Tibial nerve (tissue), 4 donors: ENCODE data around the gene ADAM33. TPM values are rescaled to one million over a fixed set of nuclear protein-coding genes. Genes with fewer than 3 reads are reported as not detected.

ENCODE experiments used
- DNase-seq, 2 donors: peaks; one replicate each; pipeline ENCODE4 v3.0.0-alpha.2; 2019; ENCODE audit warnings: low spot score in 2 of 2
- H3K27ac ChIP-seq, 4 donors: fragments of 200-600 bp; sonication (generic) in 3 of 4; one replicate each; pipeline ENCODE4 v1.5.1; 2017 to 2019; ENCODE audit warnings: mild to moderate bottlenecking in 1 of 4
- H3K27me3 ChIP-seq, 2 donors: fragments of 200-600 bp; sonication (generic) in 1 of 2; one replicate each; pipeline versions ENCODE4 v1.5.1 to v1.6.0; 2017 to 2019
- H3K36me3 ChIP-seq, 3 donors: fragments of 200-600 bp; sonication (generic); one replicate each; pipeline ENCODE4 v1.5.1; 2018 to 2019
- H3K4me1 ChIP-seq, 4 donors: fragments of 200-600 bp; sonication (generic) in 3 of 4; one replicate each; pipeline ENCODE4 v1.5.1; 2017 to 2019
- H3K4me3 ChIP-seq, 4 donors: fragments of 200-600 bp; sonication (generic) in 3 of 4; one replicate each; pipeline ENCODE4 v1.5.1; 2017 to 2019; ENCODE audit warnings: mild to moderate bottlenecking in 1 of 4, moderate library complexity in 1 of 4
- H3K9me3 ChIP-seq, 4 donors: fragments of 200-600 bp; sonication (generic) in 3 of 4; one replicate each; pipeline ENCODE4 v1.5.1; 2017 to 2019
- EP300 ChIP-seq, 2 donors: sonication (generic); formaldehyde crosslinking; IDR thresholded peaks; one replicate each; pipeline ENCODE4 v1.6.1; 2017; ENCODE audit warnings: antibody characterized with exemption in 2 of 2, mild to moderate bottlenecking in 1 of 2
- POLR2A ChIP-seq, 2 donors: fragments of 450-650 bp; IDR thresholded peaks; one replicate each; pipeline ENCODE4 v1.6.1; 2017; ENCODE audit warnings: antibody characterized with exemption in 2 of 2, mild to moderate bottlenecking in 2 of 2, moderate library complexity in 2 of 2
- WGBS, 2 donors: methylation state at CpG; one replicate each; pipeline ENCODE4 v1.1.5; 2018; 5-methylcytosine and 5-hydroxymethylcytosine counted together
- total RNA-seq, 4 donors: library from RNA; depleted of rRNA; stranded (reverse); fragments of >200 nt; gene quantifications; one replicate each; pipeline ENCODE4 v1.1.0, GENCODE V29; 2016
- TF ChIP-seq, protein P1 (sequence below), 5 experiments: fragments of 200-600 bp in 3 of 5; fragments of 450-650 bp in 2 of 5; sonication (generic) in 3 of 5; IDR thresholded peaks; one replicate each; pipeline ENCODE4 v1.5.1; 2016 to 2019; ENCODE audit warnings: antibody characterized with exemption in 5 of 5, mild to moderate bottlenecking in 3 of 5, moderate library complexity in 2 of 5

Gene ADAM33
- total RNA-seq, 4 donors from 2014 or later = 162 to 385 (median 274) TPM

DNA sequence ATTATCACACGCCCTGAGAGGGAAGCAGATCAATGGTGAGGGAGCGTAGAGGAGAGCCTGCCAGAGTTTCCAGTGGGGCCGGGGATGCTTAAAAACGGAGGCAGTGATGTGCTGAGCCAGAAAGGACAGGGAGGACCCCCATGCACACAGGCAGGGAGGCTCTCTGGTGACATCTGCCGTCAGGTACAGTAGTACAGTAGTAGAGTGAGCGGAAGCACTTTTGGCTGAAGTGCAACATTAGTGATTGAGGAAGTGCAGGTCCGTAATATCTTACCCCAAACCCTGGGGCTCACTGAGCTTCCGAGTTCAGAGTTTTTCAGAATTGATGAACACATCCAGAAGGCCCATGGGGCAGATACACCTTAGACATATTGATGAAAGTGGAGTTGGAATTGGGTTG, 60.7 kb downstream of the ADAM33 start:
- H3K9me3 ChIP-seq = no peaks in the 10 kb centered on the region
- no peak overlapping the region for H3K4me3 ChIP-seq
- no peak for DNase-seq
- no peaks in the 10 kb centered on the region for H3K4me1 ChIP-seq
- H3K27ac ChIP-seq = no peak overlapping the region
- TF ChIP-seq POLR2A (IDR thresholded peaks at IDR 0.05) = no peak
- TF ChIP-seq EP300 (IDR thresholded peaks at IDR 0.05) = no peak
- TF ChIP-seq, protein P1, sequence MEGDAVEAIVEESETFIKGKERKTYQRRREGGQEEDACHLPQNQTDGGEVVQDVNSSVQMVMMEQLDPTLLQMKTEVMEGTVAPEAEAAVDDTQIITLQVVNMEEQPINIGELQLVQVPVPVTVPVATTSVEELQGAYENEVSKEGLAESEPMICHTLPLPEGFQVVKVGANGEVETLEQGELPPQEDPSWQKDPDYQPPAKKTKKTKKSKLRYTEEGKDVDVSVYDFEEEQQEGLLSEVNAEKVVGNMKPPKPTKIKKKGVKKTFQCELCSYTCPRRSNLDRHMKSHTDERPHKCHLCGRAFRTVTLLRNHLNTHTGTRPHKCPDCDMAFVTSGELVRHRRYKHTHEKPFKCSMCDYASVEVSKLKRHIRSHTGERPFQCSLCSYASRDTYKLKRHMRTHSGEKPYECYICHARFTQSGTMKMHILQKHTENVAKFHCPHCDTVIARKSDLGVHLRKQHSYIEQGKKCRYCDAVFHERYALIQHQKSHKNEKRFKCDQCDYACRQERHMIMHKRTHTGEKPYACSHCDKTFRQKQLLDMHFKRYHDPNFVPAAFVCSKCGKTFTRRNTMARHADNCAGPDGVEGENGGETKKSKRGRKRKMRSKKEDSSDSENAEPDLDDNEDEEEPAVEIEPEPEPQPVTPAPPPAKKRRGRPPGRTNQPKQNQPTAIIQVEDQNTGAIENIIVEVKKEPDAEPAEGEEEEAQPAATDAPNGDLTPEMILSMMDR (IDR thresholded peaks at IDR 0.05) = no peak
- 86 to 88% methylated on average over 8 of the region's 8 CpGs for WGBS, 2 donors
- H3K27me3 ChIP-seq = no peaks in the 10 kb centered on the region
- peaks cover 0 to 26% (median 0%) of the 10 kb centered on the region in 3 donors for H3K36me3 ChIP-seq

Other genes with a start within 250 kb of the ADAM33 start
- 10 to 100 TPM; 24.0 to 31.5 (median 26.4) TPM for gene ATRN, start 211.0 kb downstream of the ADAM33 start, total RNA-seq
- gene GFRA4, start 18.6 kb downstream of the ADAM33 start, total RNA-seq = not detected
- gene SIGLEC1, start 30.6 kb upstream of the ADAM33 start, total RNA-seq = 10 to 100 TPM in 3 of 4 donors, 1 to 10 TPM in 1; 5.2 to 33.9 (median 13.1) TPM
- 10 to 100 TPM; 12.7 to 30.9 (median 18.7) TPM for gene HSPA12B, start 50.7 kb upstream of the ADAM33 start, total RNA-seq
- gene ADISSP, start 85.7 kb upstream of the ADAM33 start, total RNA-seq = 10 to 100 TPM; 14.4 to 32.4 (median 22.2) TPM
- gene SPEF1, start 99.4 kb upstream of the ADAM33 start, total RNA-seq = 1 to 10 TPM in 2 of 4 donors, not detected in 2; 1.1 to 1.8 TPM
- gene CENPB, start 104.7 kb upstream of the ADAM33 start, total RNA-seq = 100 to 1,000 TPM in 2 of 4 donors, 10 to 100 TPM in 2; 72.8 to 109 (median 100) TPM
- 10 to 100 TPM; 33.0 to 65.4 (median 43.9) TPM for gene CDC25B, start 114.3 kb upstream of the ADAM33 start, total RNA-seq
- 10 to 100 TPM in 3 of 4 donors, 1 to 10 TPM in 1; 9.4 to 20.7 (median 14.9) TPM for gene AP5S1, start 138.5 kb upstream of the ADAM33 start, total RNA-seq
- 10 to 100 TPM; 34.5 to 49.8 (median 39.3) TPM for gene MAVS, start 164.8 kb upstream of the ADAM33 start, total RNA-seq
- gene PANK2, start 207.4 kb upstream of the ADAM33 start, total RNA-seq = 10 to 100 TPM; 58.2 to 79.7 (median 64.2) TPM